Activated T-cell treated with anti-CD3 and anti-CD28 coated beads for 48 hours (primary cell): ENCODE measurements around the gene KLHL18.
"Not testable (repeated sequence)": the region's sequence is repeated elsewhere in the genome, so short reads cannot be mapped to it uniquely, and the experiment has no call there.

ENCODE experiments used
- DNase-seq: peaks from one replicate; pipeline ENCODE4 v3.0.0-alpha.2; 2020; ENCODE audit warnings: low read depth

Gene KLHL18

DNA sequence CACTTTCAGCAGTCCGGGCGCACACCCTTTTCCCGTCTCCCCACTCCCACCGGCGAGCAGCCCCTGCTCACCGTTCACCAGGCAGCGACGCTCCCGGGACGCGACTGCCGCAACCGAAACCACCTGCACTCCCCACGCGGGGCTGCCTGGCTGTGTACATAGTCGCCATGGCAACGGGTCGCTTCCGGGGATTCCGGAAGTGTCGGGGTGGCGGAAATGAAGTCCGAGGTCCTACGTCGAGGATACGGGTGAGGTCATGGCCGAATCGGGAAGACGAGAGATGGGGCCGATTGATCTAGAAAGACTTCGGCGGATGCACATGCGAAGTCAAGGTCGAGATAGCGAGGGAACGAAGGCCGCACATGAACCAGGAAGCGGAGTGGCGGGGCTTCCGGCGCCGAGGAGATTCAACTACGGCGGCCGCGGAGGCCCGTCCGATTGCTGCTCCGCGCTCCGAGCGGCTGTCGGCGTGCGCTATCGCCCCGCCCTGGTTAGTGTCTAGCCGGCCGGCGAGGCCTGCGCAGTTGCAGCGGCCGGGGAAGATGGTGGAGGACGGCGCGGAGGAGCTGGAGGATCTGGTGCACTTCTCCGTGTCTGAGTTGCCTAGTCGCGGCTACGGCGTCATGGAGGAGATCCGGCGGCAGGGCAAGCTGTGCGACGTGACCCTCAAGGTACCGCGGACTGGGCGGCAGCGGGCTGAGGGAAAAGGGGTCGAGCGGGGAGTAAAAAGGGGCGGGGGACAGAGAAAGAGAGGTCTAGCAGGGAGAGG, at the start of gene KLHL18, which contains the start of gene KIF9:
Gene KLHL18 (plus strand): TSS at position 521 of the 769 bp plus-strand sequence. CDS start 22 bp downstream, at position 543.
Gene KIF9 (minus strand): TSS at position 376 of the 769 bp plus-strand sequence. CDS start 5,425 bp downstream, outside the sequence.
- peak; percentile 91 for DNase-seq

DNA sequence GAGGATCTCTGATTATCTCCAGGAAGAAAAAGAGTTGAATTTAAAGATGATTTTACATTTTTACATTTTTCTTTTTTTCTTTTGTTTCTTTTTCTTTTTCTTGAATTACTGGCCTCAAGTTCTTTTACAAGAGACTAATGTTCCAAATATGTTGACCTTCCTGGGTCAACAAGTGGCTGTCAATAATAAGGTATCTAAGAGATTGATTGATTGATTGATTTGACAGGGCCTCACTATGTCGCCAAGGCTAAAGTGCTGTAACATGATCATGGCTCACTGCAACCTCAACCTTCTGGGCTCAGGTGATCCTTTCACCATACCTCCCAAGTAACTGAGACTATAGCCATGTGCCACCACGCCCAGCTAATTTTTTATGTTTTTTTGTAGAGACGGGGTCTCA, 44.7 kb upstream of the KLHL18 start:
- DNase-seq = no peak

DNA sequence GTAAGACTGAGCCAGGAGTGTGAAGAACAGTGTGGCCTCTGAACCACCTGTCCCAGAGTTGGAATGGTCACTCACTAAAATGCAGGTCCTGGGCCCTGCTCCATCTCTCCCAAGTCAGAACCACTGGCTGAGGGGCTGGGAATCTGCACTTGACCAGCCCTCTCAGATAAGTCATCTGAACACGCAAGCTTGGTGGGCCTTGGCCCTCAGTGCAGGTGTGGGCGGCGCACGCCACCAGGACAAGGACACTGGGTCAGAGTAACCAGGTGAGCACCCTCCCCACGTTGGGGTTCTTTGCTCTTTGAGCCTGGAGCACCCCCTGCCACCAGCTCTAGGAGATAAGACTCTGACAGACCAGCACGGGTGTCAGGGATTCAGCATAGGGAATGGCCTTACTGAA, 42.8 kb upstream of the KLHL18 start:
- no peak for DNase-seq

DNA sequence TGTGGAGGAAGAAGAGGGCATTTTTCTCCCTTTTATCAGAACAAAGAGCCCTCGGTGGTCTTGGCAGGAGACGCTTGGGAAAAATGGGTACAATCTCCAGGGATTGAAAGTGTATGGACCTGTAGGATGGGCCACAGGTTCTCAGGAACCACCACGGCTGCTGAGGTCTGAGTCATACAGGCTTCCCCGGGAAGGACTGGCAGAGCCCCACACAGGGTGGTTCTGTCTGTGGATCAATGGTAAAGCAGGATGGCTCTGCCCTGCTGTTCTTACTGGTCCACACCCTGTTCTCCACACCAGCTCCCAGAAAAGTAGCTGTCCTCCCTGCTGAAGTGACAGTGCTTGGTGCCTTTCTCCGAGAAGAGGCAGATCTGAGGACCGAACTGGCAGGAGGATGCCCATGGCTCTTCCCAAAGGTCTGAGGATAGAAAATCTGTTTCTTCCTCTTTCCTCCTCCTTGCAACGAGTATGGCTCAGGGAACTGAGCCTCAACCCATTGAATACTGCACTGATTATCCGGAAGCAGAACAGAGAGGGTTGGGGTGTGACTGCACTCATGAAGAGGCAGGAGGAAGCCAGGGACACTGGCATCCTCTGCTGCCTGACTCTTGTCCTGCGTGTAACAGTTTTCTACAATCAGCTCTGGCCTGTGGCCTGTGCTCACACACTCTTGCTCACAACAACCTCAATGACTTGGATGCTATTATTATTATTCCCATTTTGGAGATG, 39.2 kb upstream of the KLHL18 start:
- no peak for DNase-seq

DNA sequence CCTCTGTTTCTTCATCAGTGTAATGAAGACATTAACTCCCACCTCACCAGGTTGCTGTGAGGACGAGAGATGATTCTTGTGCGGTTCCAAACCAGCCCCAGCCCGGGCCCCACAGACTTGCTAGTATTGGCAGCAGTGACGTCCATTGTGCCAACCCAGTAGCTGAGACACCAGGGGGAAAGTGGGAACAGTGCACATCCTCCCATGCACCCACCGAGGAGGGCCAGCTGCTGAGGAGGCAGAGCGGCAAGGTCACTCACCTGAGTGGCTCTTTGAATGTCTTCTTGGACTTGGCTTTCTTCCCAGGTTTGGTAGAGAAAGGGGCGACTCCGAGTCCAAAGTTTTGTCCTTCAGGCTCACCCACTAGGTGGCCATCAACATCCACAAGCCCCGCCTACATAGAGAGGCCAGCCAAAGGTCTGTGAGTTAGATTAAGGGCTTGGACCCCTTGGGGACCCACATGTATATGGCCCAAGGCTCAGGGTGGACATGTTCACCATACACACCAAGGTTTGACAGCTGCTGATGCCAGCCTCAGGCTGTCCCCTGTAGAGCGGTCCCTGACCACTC, 38.1 kb upstream of the KLHL18 start:
- no peak for DNase-seq

DNA sequence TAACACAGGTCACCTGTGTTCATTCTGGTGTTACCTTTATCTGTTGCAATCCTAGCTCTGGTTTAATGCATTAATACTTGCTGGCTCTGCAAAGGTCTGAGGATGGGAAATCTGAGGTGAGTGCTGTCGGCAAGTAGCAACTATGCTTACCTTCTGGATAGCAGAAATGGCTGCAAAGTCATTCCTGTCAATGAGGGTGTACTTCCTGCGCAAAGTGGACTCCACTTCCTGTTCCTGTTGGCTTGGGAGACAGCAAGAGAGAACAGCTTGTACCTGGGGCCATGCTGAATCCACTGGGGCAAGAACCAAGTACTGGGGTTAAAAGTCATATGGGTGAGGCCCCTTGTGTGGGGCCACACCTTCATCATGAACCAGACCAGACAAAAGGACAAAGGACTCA, 37.5 kb upstream of the KLHL18 start:
- no peak for DNase-seq

DNA sequence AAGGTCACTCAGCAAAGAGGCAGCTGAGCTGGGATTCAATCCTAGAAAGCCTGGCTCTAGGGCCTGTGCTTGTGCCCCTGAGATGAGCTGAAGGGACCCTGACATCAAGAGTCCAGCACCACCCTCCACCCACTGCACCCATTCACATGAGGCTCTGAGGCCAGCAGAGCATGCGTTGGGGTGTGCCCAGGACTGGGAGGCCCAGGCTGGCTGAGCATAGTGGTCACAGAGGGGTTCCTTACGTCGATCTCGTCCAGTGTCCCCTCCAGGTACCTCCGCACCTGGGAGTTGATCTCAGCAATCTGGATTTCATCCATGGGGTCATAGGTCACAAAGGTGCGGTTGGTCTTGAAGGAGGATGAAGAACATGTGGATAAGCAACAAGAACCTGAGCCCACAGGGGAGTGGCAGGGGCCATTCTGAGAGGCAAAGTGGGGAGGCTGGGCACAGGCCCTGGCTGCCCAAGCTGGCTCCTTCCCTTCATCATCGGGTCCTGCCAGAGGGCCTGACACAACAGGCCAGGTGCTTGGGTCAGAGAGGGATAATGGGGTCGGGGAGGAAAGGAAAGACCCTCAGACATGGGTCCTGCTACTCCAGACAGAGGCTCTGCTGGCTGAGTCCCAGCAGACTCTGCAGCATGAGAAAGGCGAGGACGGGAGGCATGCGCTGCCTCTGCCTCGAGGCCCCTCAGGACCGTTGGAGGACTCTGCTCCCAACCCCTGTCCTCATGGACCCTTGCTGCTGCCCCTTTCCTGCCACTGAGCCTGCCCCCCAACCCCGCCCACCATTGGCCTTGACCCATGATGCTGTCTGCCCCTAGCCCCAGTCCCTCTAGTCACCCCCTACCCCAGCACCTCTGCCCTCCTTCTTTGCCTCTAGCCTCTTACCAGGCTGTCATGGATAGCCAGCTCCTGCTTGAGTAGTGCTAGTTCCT, 35.3 kb upstream of the KLHL18 start:
- DNase-seq = no peak

DNA sequence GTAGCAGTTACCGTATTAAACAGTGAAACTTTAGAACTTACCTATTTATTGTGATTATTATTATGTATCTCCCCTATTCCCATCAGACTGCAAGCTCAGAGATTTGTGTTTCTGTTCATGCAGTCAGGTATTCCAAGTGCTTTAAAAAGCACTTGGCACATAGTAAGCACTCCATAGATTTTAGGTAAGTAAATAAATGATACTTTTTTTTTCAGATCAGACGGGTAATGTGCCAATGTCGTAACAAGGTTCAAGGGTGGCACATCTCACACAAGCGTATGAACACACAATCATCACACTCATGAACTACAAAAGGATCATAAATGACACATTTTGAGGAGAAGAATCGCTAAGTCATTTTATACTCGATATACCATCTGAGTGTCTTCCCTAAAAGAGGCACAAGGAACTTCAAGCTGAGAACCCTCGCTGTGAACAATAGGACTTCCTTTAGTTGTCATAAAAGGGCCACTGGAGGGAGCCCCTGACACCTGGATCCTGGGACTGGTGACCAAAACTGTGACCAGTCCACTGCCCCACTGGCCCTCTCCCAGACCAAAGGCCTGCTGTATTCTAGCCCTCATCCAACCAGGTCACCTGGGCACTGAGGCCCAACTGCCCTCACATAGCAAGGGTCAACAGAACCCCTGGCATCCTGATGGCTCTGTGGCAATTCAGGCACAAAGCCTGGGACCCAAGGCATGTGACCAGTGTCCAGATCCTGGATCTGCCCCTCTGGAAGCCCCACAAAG, 32.3 kb upstream of the KLHL18 start:
- DNase-seq = no peak

DNA sequence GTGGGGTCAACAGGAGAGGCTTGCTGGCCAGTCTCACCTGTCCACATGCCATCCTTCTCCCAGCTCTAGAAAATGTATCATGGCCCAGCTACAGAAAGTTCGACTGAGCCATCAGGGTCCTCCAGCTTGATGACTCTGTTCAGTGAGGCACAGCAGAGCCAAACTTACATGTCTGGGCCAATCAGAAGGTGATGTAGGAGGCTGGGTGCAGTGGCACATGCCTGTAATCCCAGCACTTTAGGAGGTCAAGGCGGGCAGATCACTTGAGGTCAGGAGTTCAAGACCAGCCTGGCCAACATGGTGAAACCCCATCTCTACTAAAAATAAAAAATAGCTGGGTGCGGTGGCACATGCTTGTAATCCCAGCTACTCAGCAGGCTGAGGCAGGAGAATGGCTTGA, 31.7 kb upstream of the KLHL18 start:
- DNase-seq = not testable (repeated sequence)

DNA sequence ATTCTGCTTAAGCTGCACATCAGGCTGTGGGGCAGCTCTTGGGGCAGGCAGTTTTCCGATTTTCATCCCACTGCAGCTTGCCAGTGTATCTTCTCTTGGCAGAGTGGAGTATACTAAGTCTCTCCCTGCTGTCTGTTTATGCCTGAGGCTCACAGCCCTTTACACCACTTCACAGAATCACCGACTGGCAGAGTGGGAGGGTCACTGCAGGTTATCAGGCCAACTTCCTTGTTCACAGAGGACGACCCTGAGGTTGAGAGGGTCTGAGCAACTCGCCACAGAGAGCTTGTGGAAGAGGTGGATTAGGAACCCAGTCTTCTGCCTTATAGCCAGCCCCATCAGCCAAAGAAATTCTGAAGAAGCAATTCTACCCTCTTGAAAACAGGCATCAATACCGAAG, 31.1 kb upstream of the KLHL18 start:
- DNase-seq = no peak

DNA sequence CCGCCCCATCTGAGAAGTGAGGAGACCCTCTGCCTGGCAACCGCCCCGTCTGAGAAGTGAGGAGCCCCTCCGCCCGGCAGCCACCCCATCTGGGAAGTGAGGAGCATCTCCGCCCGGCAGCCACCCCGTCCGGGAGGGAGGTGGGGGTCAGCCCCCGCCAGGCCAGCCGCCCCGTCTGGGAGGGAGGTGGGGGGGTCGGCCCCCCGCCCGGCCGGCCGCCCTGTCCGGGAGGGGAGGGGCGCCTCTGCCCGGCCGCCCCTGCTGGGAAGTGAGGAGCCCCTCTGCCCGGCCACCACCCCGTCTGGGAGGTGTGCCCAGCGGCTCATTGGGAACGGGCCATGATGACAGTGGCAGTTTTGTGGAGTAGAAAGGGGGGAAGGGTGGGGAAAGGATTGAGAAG, 26.4 kb upstream of the KLHL18 start:
- DNase-seq = not testable (repeated sequence)

DNA sequence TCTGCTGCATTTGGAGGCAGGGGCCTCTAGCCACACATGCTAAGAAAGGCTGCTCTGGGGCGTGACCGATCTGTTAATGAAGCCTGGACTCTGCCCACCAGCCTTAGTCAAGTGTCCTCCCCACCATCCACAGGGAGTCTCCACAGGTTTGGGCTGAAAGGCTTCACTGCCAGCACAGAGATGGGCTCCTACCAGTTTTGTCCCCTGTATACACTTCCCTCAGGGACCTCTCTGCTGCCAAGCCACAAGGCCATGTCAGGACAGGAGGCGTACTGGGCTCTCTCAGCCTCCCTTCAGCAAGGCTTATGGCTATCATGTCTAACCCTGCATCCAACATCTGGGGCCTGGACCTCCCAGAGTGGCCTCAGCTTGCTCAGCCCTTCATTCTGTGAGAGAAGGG, 23.6 kb upstream of the KLHL18 start:
- no peak for DNase-seq

DNA sequence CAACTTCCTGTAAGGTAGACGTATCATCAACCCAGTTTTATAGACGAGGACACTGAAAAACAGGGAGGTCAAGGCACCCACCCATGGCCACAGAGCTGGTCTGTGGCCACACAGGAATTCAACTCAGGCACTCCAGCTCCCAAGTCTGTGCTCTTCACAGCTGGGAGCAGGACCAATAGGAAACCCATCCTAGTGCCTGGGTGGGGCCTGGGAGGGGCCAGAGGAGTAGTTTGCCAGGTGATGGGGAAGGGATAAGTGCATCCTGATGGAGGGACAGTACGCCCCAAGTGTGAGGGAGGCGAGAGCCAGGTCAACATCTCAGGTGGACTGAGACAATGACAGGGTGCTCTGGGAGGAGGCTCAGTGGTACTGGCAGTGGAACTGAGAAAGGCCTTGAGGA, 22.1 kb upstream of the KLHL18 start:
- no peak for DNase-seq

DNA sequence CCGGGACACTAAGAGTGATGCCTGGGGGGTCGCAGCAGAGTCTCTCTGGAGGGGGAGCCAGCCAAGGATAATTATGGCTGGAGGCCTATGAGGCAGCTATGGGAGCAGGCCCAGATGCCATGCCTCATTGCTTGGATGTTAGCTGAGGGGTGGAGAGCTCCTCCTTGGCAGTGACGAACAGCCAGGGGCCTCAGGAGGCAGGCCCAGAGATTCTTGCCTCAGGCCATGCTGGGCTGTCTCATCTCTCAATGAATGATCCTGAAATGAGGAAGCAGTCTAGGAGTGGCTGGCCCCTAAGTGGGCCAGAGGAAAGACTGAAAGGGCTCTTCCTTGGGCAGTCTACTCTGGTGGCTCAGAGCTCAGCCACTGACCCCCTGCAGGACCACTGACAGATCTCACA, 21.4 kb upstream of the KLHL18 start:
- DNase-seq = no peak

DNA sequence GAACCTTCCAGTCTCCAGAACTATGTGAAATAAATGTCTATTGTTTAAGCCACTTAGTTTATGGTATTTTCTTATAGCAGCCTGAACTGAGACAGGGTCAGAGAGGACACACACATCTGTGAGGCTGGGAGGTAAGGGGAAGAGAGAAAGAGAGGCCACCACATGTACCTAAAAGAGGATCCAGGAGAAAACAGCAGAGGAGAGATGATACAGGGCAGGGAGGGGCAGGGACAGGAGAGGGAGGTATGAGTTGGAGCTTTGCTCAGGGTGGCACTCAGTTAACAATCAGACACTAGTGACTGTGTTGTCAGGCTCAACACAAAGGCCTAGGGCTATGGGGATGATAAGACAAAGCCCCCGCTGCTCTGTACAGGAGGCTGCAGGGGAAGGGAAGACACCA, 17.7 kb upstream of the KLHL18 start:
- no peak for DNase-seq

DNA sequence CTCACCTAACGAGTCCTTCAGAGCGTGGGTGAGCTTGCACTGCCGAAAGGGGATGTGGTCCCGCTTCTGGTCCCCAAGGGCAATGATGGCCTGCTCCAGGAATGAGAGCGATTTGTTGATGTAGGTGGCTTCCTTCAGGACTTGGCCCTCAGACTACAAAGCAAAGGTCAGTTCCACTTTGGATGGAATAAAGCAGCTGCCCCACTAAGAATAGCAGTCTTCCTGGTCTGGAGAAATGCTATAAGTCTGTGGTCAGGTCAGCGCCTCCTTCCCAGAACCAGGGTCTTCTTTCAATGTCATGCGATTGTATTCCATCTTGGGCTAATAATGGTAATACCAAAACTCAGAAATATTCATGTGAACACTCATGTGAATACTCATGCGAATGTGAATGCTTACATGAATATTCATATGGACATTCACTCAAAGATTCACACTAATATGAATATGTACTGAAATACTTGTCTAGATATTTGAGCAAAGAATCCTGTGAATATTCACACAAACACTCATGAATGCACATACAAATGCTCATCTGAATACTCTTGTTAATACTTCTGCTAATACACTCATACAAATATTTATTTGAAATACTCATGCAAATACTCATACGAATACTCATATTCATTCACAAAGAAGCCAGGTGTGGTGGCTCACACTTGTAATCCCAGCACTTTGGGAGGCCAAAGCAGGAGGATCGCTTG, 16.9 kb upstream of the KLHL18 start:
- no peak for DNase-seq

DNA sequence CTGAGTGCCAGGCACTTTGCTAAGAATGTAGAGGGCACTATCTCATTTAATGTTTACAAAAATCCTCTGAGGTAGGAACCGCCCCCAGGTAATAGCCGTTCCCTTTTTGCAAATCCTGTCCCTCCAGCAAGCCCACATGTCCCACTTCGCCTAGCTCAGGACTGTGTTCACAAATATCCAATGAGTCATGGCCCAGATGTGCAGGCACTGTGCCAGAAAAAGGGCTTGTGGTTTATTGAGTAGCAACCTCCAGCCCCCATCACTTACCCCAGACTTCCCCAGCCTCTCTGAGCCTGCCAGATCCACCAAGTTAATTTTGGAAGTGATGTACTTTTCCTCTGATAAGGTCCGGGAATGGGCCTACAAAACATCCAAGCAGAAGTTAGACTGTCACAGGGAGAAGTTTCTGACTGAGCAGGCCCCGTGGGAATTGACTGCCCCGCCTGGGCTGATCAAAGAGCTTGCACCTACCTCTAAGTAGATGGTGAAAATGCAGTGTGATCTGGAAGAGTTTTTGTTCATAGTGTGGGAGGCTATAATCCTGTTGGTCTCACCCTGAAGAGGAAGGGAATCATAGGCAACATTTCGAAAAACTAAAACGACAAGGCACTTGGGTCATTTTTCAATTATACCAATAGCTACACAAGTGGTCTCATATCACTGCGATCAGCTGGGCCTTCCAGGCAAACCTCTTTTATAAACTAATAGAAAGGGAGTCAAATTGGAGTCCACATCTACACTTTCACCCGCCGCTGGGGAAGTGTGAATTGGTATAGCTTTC, 15.8 kb upstream of the KLHL18 start:
- DNase-seq = no peak

DNA sequence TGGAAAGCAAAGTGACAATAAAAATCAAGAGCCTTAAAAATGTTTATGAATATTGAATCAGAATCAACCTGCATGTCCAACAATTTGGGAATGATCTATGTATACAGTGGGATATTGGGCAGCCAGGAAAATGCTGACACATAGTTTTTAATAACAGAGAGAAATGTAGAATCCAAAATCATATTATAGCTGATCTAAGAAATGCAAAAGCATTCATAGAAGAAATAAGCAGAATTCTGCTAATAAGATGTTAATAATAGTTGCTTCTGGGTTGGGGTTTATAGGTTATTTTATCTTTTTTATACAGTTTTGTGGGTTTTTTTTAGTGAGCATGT, 15.3 kb upstream of the KLHL18 start:
- DNase-seq = no peak

DNA sequence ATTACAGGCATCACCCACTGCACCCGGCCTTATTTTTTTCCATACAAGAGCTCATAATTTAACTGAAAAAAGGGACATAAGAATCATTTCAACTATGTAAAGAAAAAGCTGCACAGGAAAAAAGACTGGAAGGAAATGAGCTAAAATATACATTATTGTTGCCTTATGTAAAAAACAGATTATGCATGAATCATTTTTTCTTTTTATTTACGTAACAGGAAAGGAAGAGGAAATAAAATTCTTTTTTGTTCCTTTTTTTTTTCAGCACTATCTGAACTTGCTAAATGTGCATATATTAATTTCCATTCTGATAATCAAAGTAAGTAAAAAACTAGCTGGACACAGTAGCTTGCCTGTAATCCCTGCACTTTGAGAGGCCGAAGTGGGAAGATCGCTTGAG, 12.2 kb upstream of the KLHL18 start:
- DNase-seq = no peak

DNA sequence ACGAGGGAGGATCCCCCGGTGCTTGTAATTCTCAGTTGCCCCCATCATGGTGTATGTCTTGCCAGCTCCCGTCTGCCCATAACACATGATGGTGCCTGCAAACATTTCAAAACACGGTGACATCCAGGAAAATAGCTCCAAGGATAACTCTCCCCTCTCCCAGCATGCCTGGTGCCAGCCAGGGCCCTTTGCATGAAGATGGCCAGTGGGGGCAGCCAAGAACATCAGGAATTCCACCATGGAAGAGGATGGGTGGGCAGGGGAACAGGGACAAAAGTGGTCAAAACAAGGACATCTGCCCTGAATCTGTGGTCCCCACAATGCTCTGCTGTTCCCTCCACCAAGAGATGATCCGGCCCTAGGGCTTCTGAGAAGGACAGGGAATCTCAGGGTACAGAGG, 9.2 kb upstream of the KLHL18 start:
- DNase-seq = no peak
